ENCODE results near the gene TEX2.

The TEX2 gene

GRCh38 chr17:64263000-64263766 lies at the start of gene TEX2:
Gene TEX2, minus strand, starts transcription at chr17:64263260. Its CDS starts 49,043 bp downstream, at chr17:64214217.
- peak; percentile 82 to 84 for DNase-seq (ENCODE audit: extremely low read depth in 1 of 2, low read depth in 1 of 2)

- DNase-seq (ENCODE audit: extremely low read depth in 1 of 2, low read depth in 1 of 2): no peak
Observed at GRCh38 chr17:64309710-64310109, 46.6 kb upstream of the TEX2 start.

GRCh38 chr17:64309021-64309420 lies 46.0 kb upstream of the TEX2 start:
- no peak for DNase-seq (ENCODE audit: extremely low read depth in 1 of 2, low read depth in 1 of 2)

GRCh38 chr17:64306850-64307463 lies 43.9 kb upstream of the TEX2 start:
- peak in 1 of 2 donors; percentile 31 for DNase-seq (ENCODE audit: extremely low read depth in 1 of 2, low read depth in 1 of 2)

- no peak for DNase-seq (ENCODE audit: extremely low read depth in 1 of 2, low read depth in 1 of 2)
Observed at GRCh38 chr17:64304551-64304950, 41.5 kb upstream of the TEX2 start.

- DNase-seq (ENCODE audit: extremely low read depth in 1 of 2, low read depth in 1 of 2): no peak
Observed at GRCh38 chr17:64300699-64300965, 37.6 kb upstream of the TEX2 start.

GRCh38 chr17:64297467-64298088 lies 34.5 kb upstream of the TEX2 start:
- DNase-seq (ENCODE audit: extremely low read depth in 1 of 2, low read depth in 1 of 2): no peak

GRCh38 chr17:64296246-64296645 lies 33.2 kb upstream of the TEX2 start:
- DNase-seq (ENCODE audit: extremely low read depth in 1 of 2, low read depth in 1 of 2): no peak

GRCh38 chr17:64295146-64295545 lies 32.1 kb upstream of the TEX2 start:
- DNase-seq (ENCODE audit: extremely low read depth in 1 of 2, low read depth in 1 of 2): no peak

GRCh38 chr17:64291268-64291851 lies 28.3 kb upstream of the TEX2 start:
- DNase-seq (ENCODE audit: extremely low read depth in 1 of 2, low read depth in 1 of 2): no peak

- no peak for DNase-seq (ENCODE audit: extremely low read depth in 1 of 2, low read depth in 1 of 2)
Observed at GRCh38 chr17:64289741-64290141, 26.7 kb upstream of the TEX2 start.

GRCh38 chr17:64282753-64283080 lies 19.7 kb upstream of the TEX2 start:
- DNase-seq (ENCODE audit: extremely low read depth in 1 of 2, low read depth in 1 of 2): no peak

- peak in 1 of 2 donors; percentile 5 for DNase-seq (ENCODE audit: extremely low read depth in 1 of 2, low read depth in 1 of 2)
Observed at GRCh38 chr17:64281962-64282752, 19.1 kb upstream of the TEX2 start.

GRCh38 chr17:64278614-64279013 lies 15.6 kb upstream of the TEX2 start:
- DNase-seq (ENCODE audit: extremely low read depth in 1 of 2, low read depth in 1 of 2): no peak

GRCh38 chr17:64277831-64278562 lies 14.9 kb upstream of the TEX2 start:
- DNase-seq (ENCODE audit: extremely low read depth in 1 of 2, low read depth in 1 of 2): no peak

GRCh38 chr17:64276961-64277505 lies 14.0 kb upstream of the TEX2 start:
- DNase-seq (ENCODE audit: extremely low read depth in 1 of 2, low read depth in 1 of 2): no peak

- DNase-seq (ENCODE audit: extremely low read depth in 1 of 2, low read depth in 1 of 2): no peak
Observed at GRCh38 chr17:64275016-64275415, 12.0 kb upstream of the TEX2 start.

GRCh38 chr17:64273006-64273405 lies 9.9 kb upstream of the TEX2 start:
- DNase-seq (ENCODE audit: extremely low read depth in 1 of 2, low read depth in 1 of 2): no peak

GRCh38 chr17:64270885-64271284 lies 7.8 kb upstream of the TEX2 start:
- no peak for DNase-seq (ENCODE audit: extremely low read depth in 1 of 2, low read depth in 1 of 2)

All from stimulated activated CD8-positive, alpha-beta memory T cell treated with anti-CD3 and anti-CD28 coated beads, Interleukin-7, amount 100 ng/mL, for 48 hours (primary cell).